GM12875 (cell line): ENCODE results near the gene FAM3D.
"Not testable (repeated sequence)": the region's sequence is repeated elsewhere in the genome, so short reads cannot be mapped to it uniquely, and the experiment has no call there.

Source experiments
- H3K4me3 ChIP-seq: one replicate; pipeline ENCODE4 v1.5.1; 2011; ENCODE audit warnings: low read depth, low read length, control low read depth
- CTCF ChIP-seq: IDR thresholded peaks from 2 replicates; pipeline ENCODE4 v1.5.1; 2011; ENCODE audit warnings: low read depth, mild to moderate bottlenecking, control low read depth, inconsistent platforms, low read length, moderate library complexity, borderline replicate concordance; ENCODE audit not compliant: insufficient read depth

FAM3D gene

GRCh38 chr3:58666683-58667082, at the start of gene FAM3D:
Gene FAM3D, minus strand, starts transcription at chr3:58666774. Its CDS starts 11,211 bp downstream, at chr3:58655563.
- H3K4me3 ChIP-seq = no peak within 1 kb of the TSS
- TF ChIP-seq CTCF = no peak

- no peak overlapping the region for H3K4me3 ChIP-seq
- TF ChIP-seq CTCF = no peak
Observed at GRCh38 chr3:58713715-58714401, 47.3 kb upstream of the FAM3D start.

- no peak for TF ChIP-seq CTCF
- no peak overlapping the region for H3K4me3 ChIP-seq
Observed at GRCh38 chr3:58711871-58712270, 45.3 kb upstream of the FAM3D start.

GRCh38 chr3:58708983-58709382, 42.4 kb upstream of the FAM3D start:
- not testable (repeated sequence) for H3K4me3 ChIP-seq

- TF ChIP-seq CTCF = no peak
- no peak overlapping the region for H3K4me3 ChIP-seq
Observed at GRCh38 chr3:58708116-58708791, 41.7 kb upstream of the FAM3D start.

- no peak for TF ChIP-seq CTCF
Observed at GRCh38 chr3:58707390-58707930, 40.9 kb upstream of the FAM3D start.

GRCh38 chr3:58706395-58707167, 40.0 kb upstream of the FAM3D start:
- H3K4me3 ChIP-seq = no peak overlapping the region
- TF ChIP-seq CTCF = no peak

More at GRCh38 chr3:58707390-58707930, 40.9 kb upstream of the FAM3D start:
- H3K4me3 ChIP-seq = no peak overlapping the region
